HG03103 (cell line): ENCODE data around the gene NEMF.
"Not testable (repeated sequence)": the region's sequence is repeated elsewhere in the genome, so short reads cannot be mapped to it uniquely, and the experiment has no call there.

Experiments used
- ATAC-seq: cut with Tn5 transposase; IDR thresholded peaks from one replicate; pipeline ENCODE4 v1.9.1; 2021; ENCODE audit warnings: low read depth; ENCODE audit not compliant: unreplicated experiment

NEMF gene

DNA sequence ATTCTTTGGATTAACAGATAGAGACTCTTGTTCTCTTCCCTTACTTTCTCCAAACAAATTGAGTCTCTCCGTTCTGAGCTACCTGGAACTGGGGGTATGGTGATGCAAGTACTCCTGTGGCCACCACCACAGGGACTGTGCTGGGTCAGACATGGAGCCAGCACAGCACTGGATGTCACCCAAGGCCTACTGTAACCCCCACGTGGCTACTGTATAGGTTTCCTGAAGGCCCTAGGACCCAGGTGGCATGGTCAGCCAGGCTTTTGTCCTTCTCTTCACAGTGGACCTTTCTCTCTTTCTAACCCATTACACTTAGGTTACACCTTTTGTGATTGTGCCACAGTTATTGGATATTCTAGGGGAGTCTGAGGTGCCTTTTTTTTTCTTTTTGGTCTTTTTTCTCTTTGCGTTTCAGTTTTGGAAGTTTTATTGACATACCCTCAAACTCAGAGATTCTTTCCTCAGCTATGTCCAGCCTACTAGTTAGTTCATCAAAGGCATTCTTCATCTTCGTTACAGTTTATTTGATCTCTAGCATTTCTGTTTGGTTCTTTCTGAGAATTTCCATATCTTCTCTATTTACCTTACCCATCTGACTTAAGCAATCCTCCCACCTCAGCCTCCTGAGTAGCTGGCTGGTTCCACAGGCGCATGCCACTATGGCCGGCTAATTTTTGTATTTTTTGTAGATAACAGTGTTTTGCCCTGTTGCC lies 90.6 kb downstream of the NEMF start:
- no peak for ATAC-seq

DNA sequence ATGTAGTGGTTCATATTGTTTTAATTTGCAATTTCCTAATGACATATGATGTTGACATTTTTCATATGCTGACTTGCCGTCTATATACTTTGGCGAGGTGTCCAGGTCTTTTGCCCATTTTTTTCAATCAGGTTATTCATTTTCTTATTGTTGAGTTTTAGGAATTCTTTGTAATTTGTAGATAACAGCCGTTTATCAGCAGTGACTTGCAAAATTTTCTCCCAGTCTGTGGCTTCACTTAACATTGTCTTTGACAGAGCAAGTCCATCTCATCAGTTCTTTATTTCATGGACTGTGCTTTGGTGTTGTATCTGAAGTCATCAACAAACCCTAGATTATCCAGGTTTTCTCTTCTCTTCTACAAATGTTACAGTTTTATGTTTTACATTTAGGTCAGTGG lies 97.2 kb downstream of the NEMF start:
- ATAC-seq: no peak

DNA sequence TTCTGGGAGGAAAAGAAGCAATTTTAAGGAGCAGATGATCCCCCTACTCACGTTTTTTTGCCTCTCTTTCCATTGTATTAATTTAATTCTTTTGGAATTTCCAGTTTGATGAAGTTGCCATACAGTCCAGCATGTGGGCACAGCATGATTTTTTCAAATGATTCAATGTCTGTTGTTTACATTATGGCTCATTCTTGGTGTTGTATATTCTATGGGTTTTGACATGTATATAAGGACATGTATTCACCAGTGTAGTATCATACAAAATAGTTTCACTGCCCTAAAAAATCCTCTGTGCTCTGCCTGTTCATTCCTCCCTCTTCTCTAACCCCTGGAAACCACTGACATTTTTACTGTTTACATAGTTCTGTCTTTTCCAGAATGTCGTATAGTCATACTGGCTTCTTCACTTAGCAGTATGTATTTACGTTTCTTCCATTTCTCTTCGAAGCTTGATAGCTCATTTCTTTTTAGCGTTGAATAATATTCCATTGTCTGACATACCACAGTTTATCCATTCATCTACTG lies 98.0 kb downstream of the NEMF start:
- no peak for ATAC-seq

DNA sequence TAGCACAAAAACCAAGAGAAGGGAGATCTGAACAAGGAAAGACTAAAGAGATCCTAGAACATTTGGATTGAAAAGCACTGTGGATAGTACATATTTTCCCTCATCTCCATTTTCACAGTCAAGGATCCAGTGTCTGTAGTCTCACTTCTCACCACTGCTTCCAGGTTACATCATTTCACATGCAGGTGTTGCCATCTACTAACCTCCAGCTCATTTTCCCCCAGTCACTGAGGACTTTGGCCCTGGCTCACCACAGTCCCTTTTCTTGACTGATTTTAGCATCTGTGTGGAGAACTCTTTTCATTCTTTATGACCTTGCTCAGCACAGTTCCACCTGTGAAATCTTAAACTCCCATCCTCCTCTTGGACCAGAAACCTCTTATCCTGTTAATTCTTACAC lies 106.1 kb downstream of the NEMF start:
- ATAC-seq: not testable (repeated sequence)

DNA sequence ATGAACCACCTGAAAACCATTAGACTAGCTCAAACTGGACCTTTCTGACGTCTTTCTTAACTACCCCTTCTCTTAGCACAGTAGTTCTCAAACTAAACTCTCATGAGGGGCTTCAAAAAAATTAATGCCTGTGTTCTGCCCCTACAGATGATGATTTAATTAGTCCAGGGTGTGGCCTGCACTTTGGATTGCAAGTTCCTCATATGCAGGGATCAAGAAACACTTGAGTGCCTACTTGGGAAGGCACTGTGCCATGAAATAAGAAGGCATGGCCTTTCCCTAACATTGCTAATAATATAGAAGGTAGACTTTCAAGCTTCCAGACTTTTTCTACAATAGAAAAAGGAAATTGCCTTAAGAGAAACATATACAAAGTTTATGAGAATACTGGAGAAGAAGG lies 107.4 kb downstream of the NEMF start:
- no peak for ATAC-seq

DNA sequence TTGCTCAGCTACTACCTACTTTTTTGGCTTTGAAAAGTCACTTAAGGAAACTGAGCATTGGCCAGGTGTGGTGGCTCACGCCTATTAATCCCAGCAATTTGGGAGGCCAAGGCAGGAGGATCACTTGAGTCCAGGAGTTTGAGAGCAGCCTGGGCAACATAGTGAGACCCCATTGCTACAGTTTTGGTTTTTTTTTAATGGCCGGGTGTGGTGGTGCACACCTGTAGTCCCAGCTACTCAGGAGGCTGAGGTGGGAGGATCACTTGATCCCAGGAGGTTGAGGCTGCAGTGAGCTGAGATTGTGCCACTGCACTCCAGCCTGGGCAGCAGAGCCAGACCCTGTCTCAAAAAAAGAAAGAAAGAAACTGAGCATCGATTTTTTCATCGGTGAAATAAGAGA lies 116.9 kb downstream of the NEMF start:
- ATAC-seq: not testable (repeated sequence)

DNA sequence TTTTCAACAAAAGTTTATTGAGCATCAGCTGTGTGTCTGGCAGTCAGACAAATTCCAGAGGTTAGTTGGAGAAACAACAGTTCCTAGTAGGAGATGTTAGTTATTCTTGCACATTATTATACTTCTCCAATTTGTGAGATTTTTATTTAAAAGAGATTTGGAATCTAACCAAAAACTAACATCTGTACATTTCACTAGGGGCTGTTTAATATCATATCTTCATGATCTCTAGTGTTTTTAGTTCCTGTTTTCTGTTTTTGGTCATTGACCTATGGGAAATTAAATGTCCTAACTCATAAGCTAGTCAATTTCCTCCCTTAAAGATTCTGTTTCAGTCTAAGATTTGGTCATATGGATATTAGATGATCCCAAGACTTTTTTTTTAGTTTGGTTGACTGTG lies 118.8 kb downstream of the NEMF start:
- ATAC-seq: no peak

DNA sequence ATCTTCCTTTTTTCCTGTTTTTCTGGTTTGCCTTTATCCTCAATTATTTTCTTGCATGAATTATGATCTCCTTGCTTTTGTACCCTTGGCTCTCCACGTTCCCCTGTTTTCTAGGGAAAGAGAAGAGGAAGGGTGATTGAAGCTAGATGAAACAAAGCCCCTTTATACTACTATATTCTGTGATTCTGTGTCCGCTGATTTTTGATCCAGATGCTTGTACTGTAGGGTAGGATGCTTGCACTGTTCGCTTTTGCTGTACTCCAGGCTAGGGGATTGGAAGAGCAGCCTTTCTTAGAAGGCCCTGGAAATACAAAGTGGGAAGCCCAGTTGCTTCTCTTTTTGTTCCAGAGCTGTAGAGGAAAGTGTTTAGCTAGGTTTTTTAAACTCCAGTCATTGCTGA lies 119.7 kb downstream of the NEMF start:
- ATAC-seq: no peak
